Endodermal cell (in vitro differentiated cells): ENCODE results near the gene C3orf33. TPM values are rescaled to one million over a fixed set of nuclear protein-coding genes. Genes with fewer than 3 reads are reported as not detected.

ENCODE experiments used
- DNase-seq: peaks from one replicate; pipeline ENCODE4 v3.0.0-alpha.2; 2017
- H3K27ac ChIP-seq: 2 replicates; pipeline ENCODE4 v1.5.1; 2013; ENCODE audit warnings: mild to moderate bottlenecking, low read depth, low read length, moderate library complexity
- H3K27me3 ChIP-seq: 2 replicates; pipeline ENCODE4 v1.6.1; 2013; ENCODE audit warnings: mild to moderate bottlenecking, low read length, moderate library complexity; ENCODE audit not compliant: insufficient read depth, control insufficient read depth, poor library complexity, severe bottlenecking
- H3K36me3 ChIP-seq: 2 replicates; pipeline ENCODE4 v1.7.0; 2013; ENCODE audit warnings: mild to moderate bottlenecking, low read length, moderate library complexity; ENCODE audit not compliant: control insufficient read depth, insufficient read depth
- H3K4me1 ChIP-seq: one replicate; pipeline ENCODE4 v1.7.0; 2013; ENCODE audit warnings: low read length; ENCODE audit not compliant: control insufficient read depth, insufficient read depth
- H3K4me3 ChIP-seq: 2 replicates; pipeline ENCODE4 v1.5.1; 2013; ENCODE audit warnings: mild to moderate bottlenecking, low read length, moderate library complexity
- H3K9ac ChIP-seq: 2 replicates; pipeline ENCODE4 v1.6.1; 2013; ENCODE audit warnings: mild to moderate bottlenecking, low read length, moderate library complexity; ENCODE audit not compliant: poor library complexity, severe bottlenecking; ENCODE audit errors: extremely low read depth
- H3K9me3 ChIP-seq: 2 replicates; pipeline ENCODE4 v1.6.1; 2013; ENCODE audit warnings: mild to moderate bottlenecking, low read length, moderate library complexity; ENCODE audit not compliant: control insufficient read depth
- H3K27ac Mint-ChIP-seq: 2 replicates; pipeline ENCODE4 v1.8.0; 2020; ENCODE audit warnings: mixed read lengths
- H3K27me3 Mint-ChIP-seq: 2 replicates; pipeline ENCODE4 v1.8.0; 2021; ENCODE audit warnings: mild to moderate bottlenecking, mixed read lengths; ENCODE audit not compliant: insufficient read depth
- H3K36me3 Mint-ChIP-seq: 2 replicates; pipeline ENCODE4 v1.8.0; 2020; ENCODE audit warnings: low read depth, mixed read lengths
- H3K4me1 Mint-ChIP-seq: 2 replicates; pipeline ENCODE4 v1.8.0; 2020; ENCODE audit warnings: mixed read lengths
- H3K4me3 Mint-ChIP-seq: 2 replicates; pipeline ENCODE4 v1.8.0; 2020; ENCODE audit warnings: mild to moderate bottlenecking, moderate library complexity, mixed read lengths
- H3K9me3 Mint-ChIP-seq: 2 replicates; pipeline ENCODE4 v1.8.0; 2020; ENCODE audit warnings: mild to moderate bottlenecking, mixed read lengths
- CTCF ChIP-seq: fragments of 200-600 bp; sonication (generic); conservative IDR thresholded peaks from 2 replicates; pipeline ENCODE4 v1.5.0; 2021; ENCODE audit warnings: antibody characterized with exemption, mild to moderate bottlenecking
- WGBS, 2 experiments: methylation state at CpG; one replicate each; pipeline versions ENCODE4 v1.1.5 to v1.1.7; 2013; ENCODE audit warnings: missing lambda C conversion rate in 2 of 2, mixed read lengths in 1 of 2; ENCODE audit not compliant: insufficient coverage in 1 of 2, insufficient read length in 1 of 2; 5-methylcytosine and 5-hydroxymethylcytosine counted together
- total RNA-seq, 2 donors: library from RNA; stranded (reverse); fragmentation: NEBNext Ultra II Directional in 1 of 2; extraction: Animal tissue kit (Norgen Biotek cat#: 25700) in 1 of 2; gene quantifications; 2 replicates in 1 of 2; 3 replicates in 1 of 2; pipeline ENCODE4 v1.2.1, GENCODE V29; 2021

C3orf33 gene
- total RNA-seq, 2 donors from 2014 or later: 2.5 to 4.4 TPM

GRCh38 chr3:155738580-155739076 lies 67.5 kb downstream of the C3orf33 start:
- H3K27me3 Mint-ChIP-seq: peaks cover 8% of the 10 kb centered on the region
- no peak overlapping the region for H3K27ac ChIP-seq
- no peaks in the 10 kb centered on the region for H3K36me3 ChIP-seq
- no peaks in the 10 kb centered on the region for H3K4me1 ChIP-seq
- TF ChIP-seq CTCF: no peak
- whole genome bisulfite sequencing, 2 experiments: 92 to 94% methylated on average over 4 to 13 of the region's 13 CpGs
- no peaks in the 10 kb centered on the region for H3K9me3 Mint-ChIP-seq
- DNase-seq: no peak
- no peaks in the 10 kb centered on the region for H3K9me3 ChIP-seq
- H3K4me3 Mint-ChIP-seq: no peak overlapping the region
- no peak overlapping the region for H3K4me3 ChIP-seq
- no peak overlapping the region for H3K9ac ChIP-seq
- peaks cover 20% of the 10 kb centered on the region for H3K4me1 Mint-ChIP-seq
- no peaks in the 10 kb centered on the region for H3K27me3 ChIP-seq
- H3K36me3 Mint-ChIP-seq: peaks cover 2% of the 10 kb centered on the region
- H3K27ac Mint-ChIP-seq: no peak overlapping the region

- Histone ChIP-seq H3K9ac (no peak overlapping the region), H3K27me3 (no peaks in the 10 kb centered on the region), H3K9me3 (no peaks in the 10 kb centered on the region), H3K4me3 (no peak overlapping the region), H3K36me3 (no peaks in the 10 kb centered on the region), H3K4me1 (no peaks in the 10 kb centered on the region), H3K27ac (peak overlapping the region; percentile 19)
- WGBS, 2 experiments: 77 to 83% methylated on average over 7 to 8 of the region's 8 CpGs
- DNase-seq: no peak
- Mint-ChIP-seq H3K4me1 (peaks cover 18% of the 10 kb centered on the region), H3K36me3 (peaks cover 2% of the 10 kb centered on the region), H3K9me3 (no peaks in the 10 kb centered on the region), H3K27ac (peak overlapping the region; percentile 14), H3K27me3 (peaks cover 4% of the 10 kb centered on the region), H3K4me3 (no peak overlapping the region)
- no peak for TF ChIP-seq CTCF
Observed at GRCh38 chr3:155737844-155738460, 68.1 kb downstream of the C3orf33 start.

- H3K27ac Mint-ChIP-seq: no peak overlapping the region
- H3K27me3 Mint-ChIP-seq: no peaks in the 10 kb centered on the region
- no peak for DNase-seq
- peaks cover 2% of the 10 kb centered on the region for H3K36me3 Mint-ChIP-seq
- no peaks in the 10 kb centered on the region for H3K36me3 ChIP-seq
- H3K4me3 ChIP-seq: no peak overlapping the region
- no peaks in the 10 kb centered on the region for H3K9me3 ChIP-seq
- no peak overlapping the region for H3K4me3 Mint-ChIP-seq
- no peaks in the 10 kb centered on the region for H3K4me1 ChIP-seq
- WGBS, 2 experiments: 97 to 100% methylated on average over 1 to 4 of the region's 4 CpGs
- no peak overlapping the region for H3K9ac ChIP-seq
- peaks cover 11% of the 10 kb centered on the region for H3K4me1 Mint-ChIP-seq
- TF ChIP-seq CTCF: no peak
- H3K27me3 ChIP-seq: no peaks in the 10 kb centered on the region
- no peaks in the 10 kb centered on the region for H3K9me3 Mint-ChIP-seq
- no peak overlapping the region for H3K27ac ChIP-seq
Observed at GRCh38 chr3:155736381-155736780, 69.7 kb downstream of the C3orf33 start.
